GM19239 (cell line): ENCODE results near the gene SF1.

Source experiments
- DNase-seq: peaks from one replicate; pipeline ENCODE4 v3.0.0; 2011; ENCODE audit warnings: low spot score; ENCODE audit not compliant: insufficient read length
- FAIRE-seq: peaks from 2 replicates; lab custom pipeline; 2011; peaks lifted over from hg19 to GRCh38; lab: Jason Lieb, UNC

SF1 gene

DNA sequence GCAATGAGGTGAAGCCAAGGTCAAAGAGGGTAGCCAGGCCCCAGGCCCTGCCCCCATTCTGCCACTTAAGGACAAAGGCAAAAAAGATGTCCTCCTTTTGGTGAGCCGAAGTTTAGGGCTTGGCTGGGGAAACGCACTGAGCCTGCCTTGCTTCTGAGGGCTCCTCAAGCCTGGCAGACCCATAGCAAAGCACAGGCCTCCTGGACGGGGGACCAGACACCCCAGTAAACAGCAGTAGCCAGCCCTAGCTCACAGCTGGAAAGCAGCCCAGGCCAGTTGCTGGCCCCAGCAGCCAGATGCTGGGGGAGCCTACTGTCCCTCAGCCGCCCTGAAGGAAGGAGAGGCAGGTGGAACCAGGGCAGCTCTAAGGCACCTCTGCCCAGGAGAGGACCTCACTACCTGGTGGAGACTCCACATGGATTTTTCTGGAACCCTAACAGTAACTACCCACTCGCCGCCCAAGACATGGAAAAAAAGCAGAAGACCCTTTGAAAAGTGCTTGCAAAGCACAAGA is 14.8 kb downstream of the SF1 start:
- no peak for DNase-seq
- FAIRE-seq, result no peak

DNA sequence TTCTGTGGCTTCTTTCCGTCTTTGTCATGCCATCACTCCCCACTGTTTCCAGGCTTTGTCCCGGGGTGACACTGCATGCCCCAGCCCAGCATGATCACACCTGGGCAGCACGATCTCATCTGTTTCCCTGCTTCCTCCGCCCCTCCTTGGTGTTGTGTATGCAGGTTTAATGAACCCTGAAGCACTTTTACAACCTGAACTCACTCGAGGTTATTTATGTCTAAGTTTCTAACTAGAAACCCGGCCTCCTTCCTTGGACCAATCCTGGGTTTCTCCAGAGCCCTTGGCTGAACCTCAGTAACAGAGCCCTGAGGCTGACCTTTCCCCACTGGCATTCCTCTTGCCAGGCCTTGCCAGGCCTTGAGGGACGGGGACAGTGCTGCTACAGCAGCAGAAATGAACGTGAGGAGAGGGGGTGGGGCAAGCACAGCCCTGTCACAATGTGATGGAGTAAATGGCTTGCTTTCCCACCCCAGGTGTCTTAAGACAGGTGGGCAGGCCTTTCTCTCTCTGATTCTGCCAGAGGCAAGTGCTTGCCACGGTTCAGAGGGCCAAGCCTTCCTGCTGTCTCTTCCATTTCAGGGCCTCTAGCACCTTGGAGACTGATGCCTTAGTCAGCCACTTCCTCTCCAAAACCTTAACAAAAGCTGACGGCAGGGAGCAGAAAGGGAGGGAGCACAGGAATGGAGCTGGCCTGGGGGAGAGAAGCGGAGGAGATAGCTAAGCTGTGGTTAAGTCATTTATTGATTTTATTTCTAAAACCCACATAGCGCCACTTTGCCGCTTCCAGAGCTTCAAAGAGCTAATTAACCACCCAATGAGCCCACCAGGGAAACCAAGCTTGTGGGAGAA is 15.4 kb downstream of the SF1 start:
- FAIRE-seq (no peak), DNase-seq (no peak)

- FAIRE-seq (no peak), DNase-seq (no peak)
Observed at GRCh38 chr11:64762277-64762673, 16.1 kb downstream of the SF1 start.

GRCh38 chr11:64760759-64761420 is 17.5 kb downstream of the SF1 start:
- DNase-seq (no peak), FAIRE-seq (no peak)

GRCh38 chr11:64759722-64760719 is 18.3 kb downstream of the SF1 start, which contains the start of gene PYGM:
Gene PYGM, minus strand, starts transcription at chr11:64759974. Its CDS starts 76 bp downstream, at chr11:64759898.
- no peak for DNase-seq
- FAIRE-seq, result no peak

DNA sequence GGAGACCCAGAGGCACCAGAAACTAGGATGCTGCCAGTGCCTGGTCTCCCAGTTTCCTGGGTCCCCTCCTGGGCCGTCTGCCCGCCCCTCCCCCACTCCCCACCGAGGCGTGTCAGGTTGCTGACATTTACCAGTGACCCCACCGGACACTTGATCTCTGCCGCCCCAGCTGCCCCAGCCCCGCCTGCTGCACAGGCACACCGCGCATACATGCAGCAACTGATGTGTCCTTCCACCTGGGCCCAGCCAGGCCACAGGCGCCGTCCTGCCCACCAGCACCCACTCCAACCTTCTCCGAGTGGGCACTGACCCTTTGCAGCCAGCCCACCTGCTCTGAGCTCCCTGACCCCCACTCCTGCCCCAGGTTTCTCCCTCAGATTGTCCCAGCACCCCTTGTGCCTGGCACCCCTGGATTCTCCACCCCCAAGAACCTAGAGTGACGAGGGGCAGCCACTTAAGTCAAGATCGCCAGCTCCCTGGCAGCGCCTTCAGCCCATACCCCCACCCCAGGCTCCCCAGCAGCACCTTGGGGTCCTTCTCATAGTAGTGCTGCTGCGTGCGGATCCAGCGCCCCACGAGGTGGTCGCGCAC is 19.1 kb downstream of the SF1 start:
- FAIRE-seq, result no peak
- no peak for DNase-seq

DNA sequence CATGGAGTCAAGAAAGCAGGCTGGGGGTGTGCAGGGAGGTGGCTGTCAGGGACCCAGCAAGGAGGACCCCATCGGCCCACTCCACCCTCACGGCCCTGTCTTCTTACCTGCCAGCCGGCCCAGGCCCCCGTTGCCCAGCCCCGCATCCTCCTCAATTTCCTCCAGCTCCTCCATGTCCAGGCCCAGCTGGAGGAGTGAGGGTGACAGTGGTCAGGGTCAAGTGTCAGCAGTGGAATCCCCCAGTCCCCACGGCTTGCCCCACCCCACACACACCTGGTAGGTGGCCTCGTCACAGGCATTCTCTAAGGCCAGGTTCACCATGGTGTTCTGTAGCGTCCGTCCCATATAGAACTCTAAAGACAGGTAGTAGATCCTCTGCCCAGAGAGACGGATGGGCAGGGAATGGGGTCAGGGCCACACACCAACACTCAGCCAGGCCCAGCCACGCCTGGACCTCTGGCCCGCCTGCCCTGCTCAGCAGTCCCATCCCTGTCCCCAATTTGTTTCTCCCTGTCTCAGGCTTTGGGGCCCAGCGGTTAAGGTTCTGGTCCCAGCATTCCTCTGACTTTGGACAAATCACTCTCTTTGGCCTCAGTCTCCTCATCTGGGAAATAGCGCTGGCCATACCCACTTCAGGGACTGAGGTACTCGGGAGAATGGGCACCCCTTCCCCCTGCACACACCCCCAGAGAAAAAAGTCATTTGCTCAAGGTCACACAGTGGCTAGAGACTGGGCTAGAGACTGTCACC is 19.8 kb downstream of the SF1 start:
- no peak for FAIRE-seq
- DNase-seq, result no peak

DNA sequence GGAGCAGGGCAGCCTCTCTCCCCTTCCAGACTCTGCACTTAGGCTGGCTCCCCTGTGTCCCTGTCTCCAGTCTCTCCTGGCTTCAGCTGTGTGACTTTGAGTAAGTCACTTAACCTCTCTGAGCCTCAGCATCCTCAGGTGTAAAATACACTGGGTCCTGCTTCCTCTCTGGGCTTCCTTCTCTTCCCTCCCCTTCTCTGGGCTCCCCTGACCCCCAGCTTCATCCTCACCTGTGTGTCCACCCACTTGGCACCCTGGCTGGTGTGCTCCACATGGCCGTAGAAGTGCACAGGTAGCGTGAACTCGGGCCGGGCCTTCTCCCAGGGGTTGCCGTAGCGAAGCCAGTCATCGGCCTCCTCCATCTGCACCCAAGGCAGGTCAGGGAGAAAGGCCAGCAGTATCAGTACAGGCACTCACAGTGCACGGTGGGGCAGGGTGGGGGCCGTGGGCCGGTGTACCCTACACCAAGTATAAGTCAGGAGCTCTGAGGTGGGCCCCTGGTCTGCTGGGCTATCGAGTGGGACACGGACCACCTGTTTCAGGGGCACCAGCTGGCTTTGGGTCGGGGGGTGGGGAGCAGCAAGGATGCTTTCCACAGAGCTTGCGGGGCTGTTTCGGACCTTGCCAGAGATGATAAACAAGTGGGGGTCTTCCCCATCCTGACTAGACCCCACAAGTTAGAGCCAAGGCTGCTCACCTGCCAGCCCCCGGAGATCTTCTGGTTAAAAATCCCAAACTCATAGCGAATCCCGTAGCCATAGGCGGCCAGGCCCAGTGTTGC is 20.6 kb downstream of the SF1 start:
- FAIRE-seq (no peak), DNase-seq (no peak)

GRCh38 chr11:64755681-64756361 is 22.5 kb downstream of the SF1 start:
- DNase-seq, result no peak
- FAIRE-seq, result no peak

DNA sequence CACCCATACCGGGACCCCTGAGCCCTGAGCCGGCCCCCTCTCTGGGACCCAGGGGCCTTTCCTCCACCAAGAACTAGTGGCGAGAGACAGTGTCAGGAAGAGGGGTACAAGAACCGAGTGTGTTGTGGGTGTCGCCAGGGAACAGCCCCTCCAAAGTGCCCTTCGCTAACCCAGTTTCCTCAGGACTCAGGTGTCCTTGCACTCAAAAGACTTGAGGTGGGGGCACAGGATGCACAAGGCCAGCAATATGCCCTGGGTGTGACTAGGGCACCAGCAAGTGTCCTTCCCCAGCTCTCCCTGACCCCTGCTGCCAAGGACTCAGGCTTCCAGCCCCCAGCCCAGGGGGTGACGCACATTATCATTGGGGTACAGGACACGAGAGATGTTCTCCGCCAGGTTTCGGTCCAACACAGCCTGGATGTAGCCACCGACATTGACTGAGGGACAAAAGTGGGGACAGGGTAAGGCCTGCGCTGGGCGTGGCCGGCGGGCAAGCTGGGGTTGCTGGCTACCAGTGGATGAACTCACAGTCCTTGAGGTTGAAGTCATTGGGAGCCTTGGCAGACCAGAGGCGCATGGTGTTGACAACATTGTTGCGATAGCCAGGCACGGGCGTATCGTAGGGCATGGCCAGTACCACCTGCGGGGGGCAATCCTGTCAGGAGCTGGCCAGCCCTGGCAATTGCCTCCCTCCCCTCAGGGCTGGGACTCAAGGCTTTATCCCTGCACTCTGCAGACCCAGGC is 23.3 kb downstream of the SF1 start:
- no peak for DNase-seq
- no peak for FAIRE-seq

DNA sequence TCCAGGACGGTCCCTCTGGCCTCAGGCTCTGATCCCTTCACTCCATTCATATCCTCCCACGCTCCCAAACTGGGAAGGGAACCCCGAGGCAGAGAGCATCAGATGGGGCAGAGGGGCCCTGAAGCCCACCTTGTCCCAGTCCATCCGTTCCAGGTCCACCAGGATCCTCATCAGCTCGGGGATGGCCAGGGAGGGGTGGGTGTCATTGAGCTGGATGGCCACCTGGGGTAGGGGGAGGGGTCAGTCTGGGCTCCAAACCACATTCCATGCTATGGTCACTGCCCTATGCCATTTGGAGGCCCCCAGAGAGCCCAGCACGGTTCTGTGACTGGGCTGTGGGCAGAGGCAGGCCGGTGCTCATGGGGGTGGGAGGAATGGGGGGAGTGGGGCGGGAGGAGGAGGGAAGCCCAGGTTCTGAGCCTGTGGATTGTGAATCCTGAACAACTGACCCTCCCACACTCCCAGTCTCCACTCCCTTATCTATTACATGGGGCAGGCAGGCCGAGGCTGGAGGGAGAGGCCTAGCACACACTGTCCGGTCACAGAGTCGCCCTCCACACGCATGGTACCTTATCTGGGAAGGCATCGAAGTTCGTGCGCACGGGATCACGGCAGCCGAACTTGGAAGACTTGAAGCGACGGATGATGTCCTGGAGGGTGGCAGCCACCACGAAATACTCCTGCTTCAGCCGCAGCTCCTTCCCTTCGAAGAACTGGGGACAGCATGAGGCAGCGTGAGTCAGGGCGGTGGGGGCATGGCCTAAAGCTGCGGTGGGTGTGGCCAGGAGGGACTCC is 24.0 kb downstream of the SF1 start:
- no peak for FAIRE-seq
- DNase-seq, result no peak

- no peak for DNase-seq
Observed at GRCh38 chr11:64753380-64754123, 24.8 kb downstream of the SF1 start.

DNA sequence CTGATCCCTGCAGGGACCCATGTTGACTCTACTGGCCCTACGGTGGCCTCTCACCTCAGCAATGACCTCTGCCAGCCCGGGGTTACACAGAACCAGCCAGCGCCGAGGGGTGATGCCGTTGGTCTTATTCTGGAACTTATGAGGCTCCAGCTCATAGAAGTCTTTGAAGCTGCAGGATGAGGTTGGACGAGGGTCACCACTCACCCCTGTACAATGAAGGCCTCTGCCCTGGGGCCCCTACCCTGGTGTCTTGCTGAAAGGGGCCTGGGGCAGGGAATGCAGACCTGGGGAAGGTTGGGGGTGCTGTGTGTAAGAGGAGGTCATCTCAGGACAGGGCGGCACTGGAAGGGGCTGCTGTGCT is 25.3 kb downstream of the SF1 start:
- no peak for FAIRE-seq

More at GRCh38 chr11:64753380-64754123, 24.8 kb downstream of the SF1 start:
- no peak for FAIRE-seq

GRCh38 chr11:64752175-64752970 is 26.0 kb downstream of the SF1 start:
- DNase-seq (no peak), FAIRE-seq (no peak)

More for the DNA sequence above, 25.3 kb downstream of the SF1 start:
- DNase-seq, result no peak

DNA sequence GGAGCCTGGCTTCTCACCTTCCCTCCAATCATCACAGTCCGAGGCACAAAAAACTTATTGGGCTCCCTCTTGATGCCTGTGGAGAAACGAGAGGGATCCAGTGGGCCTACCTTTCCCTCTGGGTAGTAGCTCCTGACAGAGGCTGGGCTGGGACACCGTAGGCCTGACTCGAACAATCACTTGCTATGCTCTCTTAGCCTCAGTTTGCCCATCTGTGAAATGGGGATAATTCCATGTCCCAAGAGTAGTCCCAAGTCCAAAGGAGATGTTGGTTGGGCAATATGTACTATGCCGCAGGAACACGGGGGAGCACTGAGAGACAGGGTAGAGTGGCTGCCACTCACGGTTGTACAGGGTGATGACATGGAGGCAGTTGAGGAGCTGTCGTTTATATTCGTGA is 26.8 kb downstream of the SF1 start:
- no peak for FAIRE-seq
- DNase-seq, result no peak
